CD4-positive, alpha-beta T cell treated with Interleukin-21 for 1 hour (primary cell): Measurements from ENCODE around the gene LIPK.
"Not testable (repeated sequence)": the region's sequence is repeated elsewhere in the genome, so short reads cannot be mapped to it uniquely, and the experiment has no call there.

ENCODE experiments used
- DNase-seq: peaks from one replicate; pipeline ENCODE4 v3.0.0-alpha.2; 2020

The LIPK gene

GRCh38 chr10:88705958-88706357 is at the start of gene LIPK:
TSS of gene LIPK (plus strand) at chr10:88706249. CDS start at chr10:88724544, 18,295 bp downstream.
- no peak for DNase-seq

GRCh38 chr10:88657901-88658300 is 48.1 kb upstream of the LIPK start:
- no peak for DNase-seq

GRCh38 chr10:88659725-88660597 is 46.1 kb upstream of the LIPK start:
- no peak for DNase-seq

GRCh38 chr10:88660598-88660884 is 45.5 kb upstream of the LIPK start:
- no peak for DNase-seq

GRCh38 chr10:88661018-88661417 is 45.0 kb upstream of the LIPK start:
- DNase-seq = no peak

GRCh38 chr10:88661577-88661976 is 44.5 kb upstream of the LIPK start:
- no peak for DNase-seq

- DNase-seq = not testable (repeated sequence)
Observed at GRCh38 chr10:88663153-88663552, 42.9 kb upstream of the LIPK start.

GRCh38 chr10:88664142-88664541 is 41.9 kb upstream of the LIPK start, which contains the start of gene LIPF:
TSS of gene LIPF (plus strand) at chr10:88664442. CDS start at chr10:88667298, 2,856 bp downstream.
- DNase-seq = no peak

GRCh38 chr10:88668465-88668864 is 37.6 kb upstream of the LIPK start:
- DNase-seq = no peak

GRCh38 chr10:88670497-88670896 is 35.6 kb upstream of the LIPK start:
- no peak for DNase-seq

- no peak for DNase-seq
Observed at GRCh38 chr10:88672041-88672440, 34.0 kb upstream of the LIPK start.

GRCh38 chr10:88676283-88677060 is 29.6 kb upstream of the LIPK start:
- DNase-seq = no peak

GRCh38 chr10:88680958-88681357 is 25.1 kb upstream of the LIPK start:
- DNase-seq = no peak

GRCh38 chr10:88682491-88682890 is 23.6 kb upstream of the LIPK start:
- no peak for DNase-seq

- DNase-seq = peak; percentile 31
Observed at GRCh38 chr10:88687853-88688467, 18.1 kb upstream of the LIPK start.

GRCh38 chr10:88689366-88689765 is 16.7 kb upstream of the LIPK start:
- no peak for DNase-seq

- DNase-seq = no peak
Observed at GRCh38 chr10:88693392-88694020, 12.5 kb upstream of the LIPK start.

- no peak for DNase-seq
Observed at GRCh38 chr10:88702848-88703597, 3.0 kb upstream of the LIPK start.

- no peak for DNase-seq
Observed at GRCh38 chr10:88707429-88708155, 1.5 kb downstream of the LIPK start.

- not testable (repeated sequence) for DNase-seq
Observed at GRCh38 chr10:88709361-88709760, 3.3 kb downstream of the LIPK start.

- DNase-seq = no peak
Observed at GRCh38 chr10:88715517-88715916, 9.5 kb downstream of the LIPK start.

GRCh38 chr10:88721392-88721791 is 15.3 kb downstream of the LIPK start:
- no peak for DNase-seq
